ENCODE data around the gene PRKAG2.
"Not testable (repeated sequence)": the region's sequence is repeated elsewhere in the genome, so short reads cannot be mapped to it uniquely, and the experiment has no call there.

The PRKAG2 gene

DNA sequence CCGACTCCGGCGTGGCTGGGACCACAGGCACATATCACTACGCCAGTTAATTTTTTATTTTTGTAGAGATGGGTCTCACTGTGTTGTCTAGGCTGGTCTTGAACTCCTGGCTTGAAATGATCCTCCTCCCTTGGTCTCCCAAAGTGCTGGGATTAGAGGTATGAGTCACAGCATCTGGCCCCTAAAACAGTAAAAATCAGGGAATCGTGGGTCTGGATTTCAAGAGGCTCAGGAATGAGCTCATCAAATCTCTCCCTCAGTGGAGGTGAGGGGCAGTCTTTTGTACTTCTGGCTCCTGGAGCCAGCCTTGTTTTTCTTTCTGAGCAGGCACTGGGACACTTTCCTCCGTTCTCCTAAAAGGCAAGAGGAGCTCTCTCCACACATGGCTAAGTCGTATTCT lies 325.1 kb downstream of the PRKAG2 start:
- H3K4me3 ChIP-seq (ENCODE audit: low read length), result no peak overlapping the region
- H3K9ac ChIP-seq (ENCODE audit: low read length), result no peak overlapping the region
- H3K4me1 ChIP-seq (ENCODE audit: control insufficient read depth, insufficient read depth, low read length), result peaks cover 9% of the 10 kb centered on the region
- no peaks in the 10 kb centered on the region for H3K9me3 ChIP-seq (ENCODE audit: control insufficient read depth, low read length)
- no peaks in the 10 kb centered on the region for H3K27me3 ChIP-seq (ENCODE audit: control insufficient read depth, insufficient read depth, low read length)
- no peaks in the 10 kb centered on the region for H3K36me3 ChIP-seq (ENCODE audit: control insufficient read depth, insufficient read depth, low read length)

DNA sequence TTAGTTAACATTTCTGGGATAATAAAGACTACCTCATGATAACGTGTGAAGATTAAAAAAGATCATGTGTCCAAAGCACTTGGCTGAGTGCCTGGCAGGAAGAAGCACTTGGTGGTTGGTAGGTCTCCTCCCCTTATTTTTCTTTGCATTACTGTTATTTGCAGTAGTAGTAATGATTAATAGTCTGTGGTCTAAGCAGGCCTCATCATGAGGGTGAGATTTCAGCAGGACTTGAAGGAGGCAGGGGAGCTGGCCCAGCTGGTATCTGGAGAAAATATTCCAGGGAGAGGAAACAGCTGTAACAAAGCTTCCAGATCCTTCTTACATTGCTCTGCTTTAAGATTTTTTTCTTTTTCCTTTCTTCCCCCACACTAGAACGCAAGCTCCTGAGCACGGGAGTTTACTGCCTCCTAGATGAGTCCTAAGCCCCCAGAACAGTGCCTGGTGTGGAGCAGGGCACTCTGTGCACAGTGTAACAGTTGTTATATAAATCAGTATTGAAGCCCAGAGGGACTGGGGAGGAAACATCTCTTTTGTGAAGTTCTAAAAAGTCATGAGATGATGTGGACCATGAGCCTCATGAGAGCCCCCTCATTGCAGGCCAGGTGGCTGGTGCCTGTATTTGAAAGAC lies 326.1 kb downstream of the PRKAG2 start:
- peaks cover under 1% of the 10 kb centered on the region for H3K27me3 ChIP-seq (ENCODE audit: control insufficient read depth, insufficient read depth, low read length)
- no peaks in the 10 kb centered on the region for H3K9me3 ChIP-seq (ENCODE audit: control insufficient read depth, low read length)
- H3K36me3 ChIP-seq (ENCODE audit: control insufficient read depth, insufficient read depth, low read length), result no peaks in the 10 kb centered on the region
- H3K4me3 ChIP-seq (ENCODE audit: low read length), result no peak overlapping the region
- no peak overlapping the region for H3K9ac ChIP-seq (ENCODE audit: low read length)
- H3K4me1 ChIP-seq (ENCODE audit: control insufficient read depth, insufficient read depth, low read length), result peaks cover 9% of the 10 kb centered on the region

DNA sequence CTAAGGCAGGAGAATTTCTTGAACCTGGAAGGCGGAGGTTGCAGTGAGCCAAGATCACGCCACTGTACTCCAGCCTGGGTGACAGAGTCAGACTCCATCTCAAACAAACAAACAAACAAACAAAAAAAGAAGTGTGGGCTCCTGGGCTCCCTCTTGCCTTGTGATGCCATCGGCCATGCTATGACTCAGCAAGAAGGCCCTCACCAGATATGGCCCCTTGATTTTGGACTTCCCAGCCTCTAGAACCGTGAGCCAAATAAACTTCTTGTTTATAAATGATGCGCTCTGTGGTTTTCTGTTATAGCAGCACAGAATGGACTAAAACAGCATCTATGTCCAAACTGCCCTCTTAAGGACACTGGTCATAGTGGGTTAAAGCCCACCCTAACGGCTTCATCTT lies 327.3 kb downstream of the PRKAG2 start:
- peaks cover 9% of the 10 kb centered on the region for H3K4me1 ChIP-seq (ENCODE audit: control insufficient read depth, insufficient read depth, low read length)
- H3K9me3 ChIP-seq (ENCODE audit: control insufficient read depth, low read length), result no peaks in the 10 kb centered on the region
- no peaks in the 10 kb centered on the region for H3K36me3 ChIP-seq (ENCODE audit: control insufficient read depth, insufficient read depth, low read length)
- no peak overlapping the region for H3K9ac ChIP-seq (ENCODE audit: low read length)
- H3K27me3 ChIP-seq (ENCODE audit: control insufficient read depth, insufficient read depth, low read length), result peaks cover 3% of the 10 kb centered on the region
- H3K4me3 ChIP-seq (ENCODE audit: low read length), result no peak overlapping the region

DNA sequence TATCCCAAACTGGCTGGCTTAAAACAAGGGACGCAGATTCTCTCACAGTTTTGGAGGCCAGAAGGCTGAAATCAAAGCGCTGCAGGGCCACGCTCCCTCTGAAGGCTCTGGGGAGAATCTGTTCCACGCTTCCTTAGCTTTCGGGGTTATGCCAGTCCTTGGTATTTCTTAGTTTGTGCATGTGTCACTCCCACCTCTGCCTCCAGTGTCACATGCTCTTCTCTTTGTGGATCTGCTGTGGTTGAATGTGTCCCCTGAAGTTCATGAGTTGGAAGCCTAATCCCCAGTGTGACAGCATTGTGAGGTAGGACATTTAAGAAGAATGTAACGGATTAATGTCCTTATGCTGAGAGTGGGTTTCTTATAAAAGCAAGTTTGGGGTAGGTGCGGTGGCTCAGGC lies 327.8 kb downstream of the PRKAG2 start:
- Histone ChIP-seq H3K9me3 (ENCODE audit: control insufficient read depth, low read length) (no peaks in the 10 kb centered on the region), H3K4me3 (ENCODE audit: low read length) (no peak overlapping the region), H3K4me1 (ENCODE audit: control insufficient read depth, insufficient read depth, low read length) (peaks cover 9% of the 10 kb centered on the region), H3K36me3 (ENCODE audit: control insufficient read depth, insufficient read depth, low read length) (no peaks in the 10 kb centered on the region), H3K27me3 (ENCODE audit: control insufficient read depth, insufficient read depth, low read length) (peaks cover 3% of the 10 kb centered on the region), H3K9ac (ENCODE audit: low read length) (no peak overlapping the region)

DNA sequence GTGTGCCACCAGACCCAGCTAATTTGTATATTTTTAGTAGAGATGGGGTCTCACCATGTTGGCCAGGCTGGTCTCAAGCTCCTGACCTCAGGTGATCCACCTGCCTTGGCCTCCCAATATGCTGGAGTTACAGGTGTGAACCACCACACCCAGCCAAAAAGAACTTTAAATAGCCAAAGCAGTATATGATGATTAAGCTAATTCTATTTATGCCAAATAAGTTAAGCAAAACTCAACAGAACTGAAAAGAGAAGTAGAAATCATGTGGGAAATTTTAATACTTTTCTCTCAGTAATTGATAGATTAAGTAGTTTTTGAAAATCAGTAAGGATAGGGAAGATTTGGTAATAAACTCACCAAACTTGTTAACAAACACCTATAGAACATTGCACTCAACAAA lies 332.7 kb downstream of the PRKAG2 start:
- no peak overlapping the region for H3K9ac ChIP-seq (ENCODE audit: low read length)

DNA sequence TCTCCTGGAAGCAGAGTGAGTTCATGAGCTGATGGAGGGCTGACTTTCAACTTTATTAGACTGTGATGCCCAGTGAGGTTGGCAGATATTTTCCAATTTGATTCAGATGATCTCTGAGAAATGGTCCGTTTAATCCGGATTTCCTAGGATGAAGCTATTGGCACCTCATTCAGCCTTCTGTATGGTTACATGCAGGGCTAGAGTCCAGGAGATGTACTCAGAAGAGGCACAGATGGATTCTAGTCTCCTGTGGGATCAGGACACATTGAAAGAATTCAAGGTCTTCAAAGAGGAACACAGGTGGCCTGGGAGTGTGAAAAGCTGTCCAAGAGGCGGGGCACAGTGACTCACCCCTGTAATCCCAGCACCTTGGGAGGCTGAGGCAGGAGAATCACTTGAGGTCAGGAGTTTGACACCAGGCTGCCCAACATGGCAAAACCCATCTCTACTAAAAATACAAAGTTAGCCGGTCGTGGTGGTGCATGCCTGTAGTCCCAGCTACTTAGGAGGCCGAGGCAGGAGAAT lies 334.2 kb downstream of the PRKAG2 start:
- H3K4me1 ChIP-seq (ENCODE audit: control insufficient read depth, insufficient read depth, low read length), result no peaks in the 10 kb centered on the region

More for the DNA sequence above, 332.7 kb downstream of the PRKAG2 start:
- H3K27me3 ChIP-seq (ENCODE audit: control insufficient read depth, insufficient read depth, low read length), result peaks cover 3% of the 10 kb centered on the region
- no peaks in the 10 kb centered on the region for H3K4me1 ChIP-seq (ENCODE audit: control insufficient read depth, insufficient read depth, low read length)
- no peak overlapping the region for H3K4me3 ChIP-seq (ENCODE audit: low read length)
- no peaks in the 10 kb centered on the region for H3K36me3 ChIP-seq (ENCODE audit: control insufficient read depth, insufficient read depth, low read length)
- H3K9me3 ChIP-seq (ENCODE audit: control insufficient read depth, low read length), result no peaks in the 10 kb centered on the region

DNA sequence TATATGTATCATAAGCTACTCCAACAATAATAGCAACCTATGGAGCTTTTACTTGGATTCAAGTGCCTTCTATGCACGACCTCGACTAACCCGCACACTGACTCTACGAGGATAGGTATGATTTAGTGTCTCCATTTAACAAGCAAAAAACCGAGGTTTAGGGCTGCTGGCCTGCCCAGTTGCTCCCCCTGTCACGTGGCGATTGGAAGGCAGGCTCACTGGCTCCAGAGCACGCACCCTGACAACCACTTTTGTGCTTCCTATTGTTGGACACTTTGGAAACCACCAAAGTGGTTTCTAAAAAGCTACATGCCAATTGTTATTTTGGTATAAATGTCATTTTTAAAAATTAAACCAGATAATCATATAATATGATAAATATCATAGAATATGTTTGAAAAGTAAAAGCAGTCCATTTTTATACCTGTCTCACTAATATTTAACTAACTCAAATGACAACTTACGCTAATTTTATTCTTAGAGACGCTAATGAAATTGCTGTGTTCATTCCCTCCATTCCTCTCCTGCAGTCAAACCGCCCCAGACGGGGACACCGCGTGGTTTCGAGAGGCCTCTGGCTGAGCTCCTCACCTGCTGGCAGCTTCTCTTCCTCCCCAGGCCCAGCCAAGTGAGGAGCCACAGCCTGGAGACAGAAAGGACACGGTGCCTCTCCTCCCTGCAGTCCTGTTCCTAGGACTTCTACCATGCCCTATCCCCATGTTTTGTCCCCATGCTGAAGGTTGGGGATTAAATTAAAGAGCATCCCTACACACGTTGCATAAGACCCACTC lies 335.0 kb downstream of the PRKAG2 start:
- H3K4me3 ChIP-seq (ENCODE audit: low read length), result no peak overlapping the region
- peaks cover 3% of the 10 kb centered on the region for H3K27me3 ChIP-seq (ENCODE audit: control insufficient read depth, insufficient read depth, low read length)
- no peaks in the 10 kb centered on the region for H3K4me1 ChIP-seq (ENCODE audit: control insufficient read depth, insufficient read depth, low read length)
- no peak overlapping the region for H3K9ac ChIP-seq (ENCODE audit: low read length)
- no peaks in the 10 kb centered on the region for H3K9me3 ChIP-seq (ENCODE audit: control insufficient read depth, low read length)
- no peaks in the 10 kb centered on the region for H3K36me3 ChIP-seq (ENCODE audit: control insufficient read depth, insufficient read depth, low read length)

More for the DNA sequence above, 334.2 kb downstream of the PRKAG2 start:
- Histone ChIP-seq H3K27me3 (ENCODE audit: control insufficient read depth, insufficient read depth, low read length) (peaks cover 3% of the 10 kb centered on the region), H3K4me3 (ENCODE audit: low read length) (no peak overlapping the region), H3K9ac (ENCODE audit: low read length) (no peak overlapping the region), H3K9me3 (ENCODE audit: control insufficient read depth, low read length) (no peaks in the 10 kb centered on the region), H3K36me3 (ENCODE audit: control insufficient read depth, insufficient read depth, low read length) (no peaks in the 10 kb centered on the region)

DNA sequence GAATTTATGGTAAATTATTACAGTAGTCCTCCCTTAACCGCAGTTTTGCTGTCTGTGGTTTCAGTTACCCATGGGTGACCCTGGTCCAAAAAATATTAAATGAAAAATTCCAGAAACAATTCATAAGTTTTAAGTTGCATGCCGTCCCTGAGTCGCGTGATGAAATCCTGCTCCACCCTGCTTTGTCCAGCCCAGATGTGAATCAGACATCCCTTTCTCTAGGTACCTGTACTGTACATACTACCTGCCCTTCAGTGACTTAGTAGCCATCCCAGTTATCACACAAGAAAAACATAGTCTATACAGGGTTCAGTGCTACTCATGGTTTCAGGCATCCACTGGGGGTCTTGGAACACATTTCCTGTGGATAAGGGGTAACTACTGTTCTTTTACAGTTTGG lies 336.8 kb downstream of the PRKAG2 start:
- Histone ChIP-seq H3K9me3 (ENCODE audit: control insufficient read depth, low read length) (no peaks in the 10 kb centered on the region), H3K9ac (ENCODE audit: low read length) (no peak overlapping the region), H3K4me1 (ENCODE audit: control insufficient read depth, insufficient read depth, low read length) (no peaks in the 10 kb centered on the region), H3K27me3 (ENCODE audit: control insufficient read depth, insufficient read depth, low read length) (no peaks in the 10 kb centered on the region), H3K4me3 (ENCODE audit: low read length) (no peak overlapping the region), H3K36me3 (ENCODE audit: control insufficient read depth, insufficient read depth, low read length) (no peaks in the 10 kb centered on the region)

DNA sequence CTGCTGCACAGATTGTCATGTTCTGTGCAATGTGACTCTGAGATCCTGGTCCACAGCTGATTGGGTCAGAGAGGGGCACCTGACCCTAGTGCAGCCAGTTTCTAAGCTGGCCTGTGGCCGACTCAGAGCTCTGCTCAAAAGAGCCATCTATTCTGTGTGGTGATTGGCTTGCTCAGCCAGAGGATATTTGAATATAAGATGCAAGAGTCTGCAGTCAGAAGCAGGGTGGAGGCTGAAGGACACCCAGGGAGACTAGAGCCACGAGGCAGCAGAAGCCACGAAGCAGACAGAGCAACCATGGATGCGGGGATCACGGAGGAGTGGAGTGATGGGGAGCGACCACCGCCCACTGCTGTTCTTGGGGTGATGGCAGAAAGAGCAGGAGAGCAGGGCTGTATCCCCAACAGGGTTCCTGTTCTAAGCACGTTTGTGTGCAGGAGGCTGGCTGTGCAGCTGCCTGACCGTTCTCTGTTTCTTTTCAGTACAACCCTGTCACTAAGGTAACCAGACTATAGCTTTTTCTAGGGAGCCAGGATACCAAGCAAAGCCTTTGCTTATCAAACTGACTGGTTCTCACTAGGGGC lies 337.7 kb downstream of the PRKAG2 start:
- H3K27me3 ChIP-seq (ENCODE audit: control insufficient read depth, insufficient read depth, low read length), result no peaks in the 10 kb centered on the region
- no peaks in the 10 kb centered on the region for H3K36me3 ChIP-seq (ENCODE audit: control insufficient read depth, insufficient read depth, low read length)
- H3K4me3 ChIP-seq (ENCODE audit: low read length), result no peak overlapping the region
- no peaks in the 10 kb centered on the region for H3K4me1 ChIP-seq (ENCODE audit: control insufficient read depth, insufficient read depth, low read length)
- no peak overlapping the region for H3K9ac ChIP-seq (ENCODE audit: low read length)
- no peaks in the 10 kb centered on the region for H3K9me3 ChIP-seq (ENCODE audit: control insufficient read depth, low read length)

DNA sequence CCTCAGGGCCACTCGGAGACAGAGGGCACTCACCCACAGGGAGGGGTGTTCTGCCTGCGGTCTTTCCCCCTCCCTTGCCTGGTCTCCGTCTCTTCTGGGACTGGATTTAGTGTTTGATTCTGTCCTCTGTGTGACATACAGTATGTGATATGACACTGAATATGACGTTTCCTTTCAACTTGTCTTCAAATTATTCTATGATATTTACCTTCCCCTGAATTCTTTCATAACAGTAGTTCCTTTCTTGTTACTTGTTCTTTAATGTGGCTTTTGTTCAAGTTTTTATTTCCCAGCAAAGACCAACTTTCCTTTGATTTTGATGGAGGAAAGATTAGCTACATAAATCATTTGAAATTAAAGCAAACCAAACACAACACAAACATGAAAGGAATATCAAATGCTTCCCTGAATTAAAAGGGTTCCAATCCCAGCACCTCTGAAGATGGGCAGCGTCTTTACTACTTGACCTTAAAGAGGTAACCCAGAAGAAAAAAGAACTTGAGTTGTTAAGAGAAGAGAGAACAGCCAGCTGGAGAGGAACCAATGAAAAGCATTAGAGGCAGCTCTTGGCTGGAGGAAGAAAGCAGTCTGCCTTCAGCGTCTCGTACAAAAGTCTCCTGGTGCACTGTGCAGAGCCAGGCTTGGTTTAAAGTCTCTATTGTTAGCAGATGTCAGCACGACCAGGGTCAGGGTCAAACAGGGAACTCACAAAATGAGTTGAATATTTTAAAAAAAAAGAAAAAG lies 338.9 kb downstream of the PRKAG2 start:
- H3K9me3 ChIP-seq (ENCODE audit: control insufficient read depth, low read length), result no peaks in the 10 kb centered on the region
- no peak overlapping the region for H3K9ac ChIP-seq (ENCODE audit: low read length)
- no peak overlapping the region for H3K4me3 ChIP-seq (ENCODE audit: low read length)
- no peaks in the 10 kb centered on the region for H3K27me3 ChIP-seq (ENCODE audit: control insufficient read depth, insufficient read depth, low read length)
- no peaks in the 10 kb centered on the region for H3K36me3 ChIP-seq (ENCODE audit: control insufficient read depth, insufficient read depth, low read length)
- H3K4me1 ChIP-seq (ENCODE audit: control insufficient read depth, insufficient read depth, low read length), result no peaks in the 10 kb centered on the region

DNA sequence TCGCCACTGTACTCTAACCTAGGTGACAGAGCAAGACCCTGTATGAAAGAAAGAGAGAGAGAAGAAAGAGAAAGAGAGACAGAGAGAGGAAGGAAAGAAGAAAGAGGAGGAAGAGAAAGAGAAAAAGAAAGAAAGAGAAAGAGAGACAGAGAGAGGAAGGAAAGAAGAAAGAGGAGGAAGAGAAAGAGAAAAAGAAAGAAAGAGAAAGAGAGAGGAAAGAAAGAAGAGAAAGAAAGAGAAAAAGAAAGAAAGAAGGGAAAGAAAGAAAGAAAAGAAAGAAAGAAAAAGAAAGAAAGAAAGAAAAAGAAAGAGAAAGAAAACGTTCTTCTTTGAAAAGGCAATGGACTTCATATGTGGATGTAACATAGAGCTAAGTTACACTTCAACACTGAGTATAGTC lies 340.7 kb downstream of the PRKAG2 start:
- not testable (repeated sequence) for H3K9me3 ChIP-seq (ENCODE audit: control insufficient read depth, low read length); H3K27me3 ChIP-seq (ENCODE audit: control insufficient read depth, insufficient read depth, low read length); H3K4me1 ChIP-seq (ENCODE audit: control insufficient read depth, insufficient read depth, low read length); H3K36me3 ChIP-seq (ENCODE audit: control insufficient read depth, insufficient read depth, low read length); H3K9ac ChIP-seq (ENCODE audit: low read length); H3K4me3 ChIP-seq (ENCODE audit: low read length)

DNA sequence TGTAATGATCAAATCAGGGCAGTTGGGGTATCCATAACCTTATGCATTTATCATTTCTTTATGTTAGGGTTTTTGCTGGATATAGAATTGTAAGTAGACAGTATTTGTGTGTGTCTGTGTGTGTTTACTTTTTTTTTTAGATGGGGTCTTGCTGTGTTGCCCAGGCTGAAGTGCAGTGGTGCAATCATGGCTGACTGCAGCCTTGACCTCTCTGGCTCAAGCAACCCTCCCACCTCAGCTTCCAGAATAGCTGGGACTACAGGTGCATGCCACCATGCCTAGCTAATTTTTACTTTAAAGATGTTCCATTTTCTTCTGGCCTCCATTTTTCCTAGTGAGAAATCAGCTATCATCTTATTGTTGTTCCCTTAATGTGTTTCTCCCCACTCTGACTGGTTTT lies 347.1 kb downstream of the PRKAG2 start:
- no peak overlapping the region for H3K9ac ChIP-seq (ENCODE audit: low read length)
- H3K4me1 ChIP-seq (ENCODE audit: control insufficient read depth, insufficient read depth, low read length), result no peaks in the 10 kb centered on the region
- no peak overlapping the region for H3K4me3 ChIP-seq (ENCODE audit: low read length)
- H3K27me3 ChIP-seq (ENCODE audit: control insufficient read depth, insufficient read depth, low read length), result no peaks in the 10 kb centered on the region
- H3K36me3 ChIP-seq (ENCODE audit: control insufficient read depth, insufficient read depth, low read length), result no peaks in the 10 kb centered on the region
- no peaks in the 10 kb centered on the region for H3K9me3 ChIP-seq (ENCODE audit: control insufficient read depth, low read length)

All from mucosa of stomach (tissue), 1 donor.